ENCODE data around the gene DNAH1.

DNAH1 gene

DNA sequence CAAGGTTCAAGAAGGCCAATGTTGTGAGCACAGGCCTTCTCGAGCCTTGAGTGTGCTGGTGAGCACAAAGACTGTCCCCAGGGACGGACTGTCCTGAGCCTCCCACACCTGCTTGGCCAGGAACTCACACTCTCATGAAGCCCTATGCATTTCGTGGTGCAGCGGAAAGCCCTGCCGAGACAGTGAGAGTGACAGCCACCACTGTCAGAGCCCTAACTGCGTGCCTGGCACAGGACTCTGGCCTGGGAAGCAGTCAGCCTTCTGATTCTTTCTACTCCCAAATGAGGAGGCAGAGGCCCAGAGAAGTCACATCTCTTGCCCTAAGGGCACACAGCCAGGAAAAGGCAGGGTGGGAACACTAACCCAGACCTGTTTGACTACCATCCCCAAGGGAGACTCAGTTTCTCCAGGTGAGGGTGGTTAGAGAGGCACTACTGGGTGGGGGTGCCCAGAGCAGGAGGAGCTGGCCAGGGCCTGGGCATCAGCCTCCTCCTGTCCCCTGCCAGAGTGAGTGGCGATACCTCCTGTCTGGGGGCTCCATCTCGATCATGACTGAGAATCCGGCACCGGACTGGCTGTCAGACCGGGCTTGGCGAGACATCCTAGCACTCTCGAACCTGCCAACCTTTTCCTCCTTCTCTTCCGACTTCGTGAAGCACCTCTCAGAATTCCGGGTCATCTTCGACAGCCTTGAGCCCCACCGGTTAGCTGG lies 78.0 kb downstream of the DNAH1 start:
- DNase-seq: no peak

DNA sequence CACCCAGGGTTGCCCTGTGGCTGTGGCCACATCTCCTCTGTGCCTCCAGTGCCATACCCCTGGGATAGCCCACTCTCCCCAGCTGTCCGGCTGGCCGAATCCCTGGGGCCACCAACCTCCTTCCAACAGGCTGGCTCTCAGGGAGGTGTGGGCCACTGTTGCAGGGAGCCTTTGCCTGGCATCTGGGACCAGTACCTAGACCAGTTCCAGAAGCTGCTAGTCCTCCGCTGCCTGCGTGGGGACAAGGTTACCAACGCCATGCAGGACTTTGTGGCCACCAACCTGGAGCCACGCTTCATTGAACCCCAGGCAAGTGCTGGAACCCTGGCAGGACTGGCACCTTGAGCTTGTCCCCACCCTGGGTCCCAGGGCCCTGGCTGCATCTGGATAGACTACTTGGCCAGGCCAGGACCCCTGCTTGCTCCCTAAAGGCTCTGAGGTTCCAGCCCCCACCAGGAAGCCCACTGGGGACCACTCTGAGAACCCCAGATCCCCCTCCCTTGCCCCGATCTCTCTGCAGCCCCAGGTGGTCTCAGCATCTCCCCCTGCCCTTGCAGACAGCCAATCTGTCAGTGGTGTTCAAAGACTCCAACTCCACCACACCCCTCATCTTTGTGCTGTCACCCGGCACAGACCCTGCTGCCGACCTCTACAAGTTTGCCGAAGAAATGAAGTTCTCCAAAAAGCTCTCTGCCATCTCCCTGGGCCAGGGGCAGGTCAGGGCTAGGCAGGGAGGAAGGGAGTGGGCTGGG lies 78.8 kb downstream of the DNAH1 start:
- DNase-seq: no peak

DNA sequence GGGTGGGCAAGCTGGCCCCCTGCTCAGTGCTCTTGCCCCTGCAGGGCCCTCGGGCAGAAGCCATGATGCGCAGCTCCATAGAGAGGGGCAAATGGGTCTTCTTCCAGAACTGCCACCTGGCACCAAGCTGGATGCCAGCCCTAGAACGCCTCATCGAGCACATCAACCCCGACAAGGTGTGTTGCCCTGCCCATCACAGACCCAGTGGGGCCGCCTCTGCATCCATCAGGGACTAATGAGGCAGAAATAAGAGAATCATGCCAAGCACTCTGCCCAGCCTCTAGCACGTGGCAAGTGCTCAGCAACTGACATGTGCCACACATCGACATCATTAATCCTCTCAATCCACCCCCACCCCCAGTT lies 79.4 kb downstream of the DNAH1 start:
- no peak for DNase-seq

DNA sequence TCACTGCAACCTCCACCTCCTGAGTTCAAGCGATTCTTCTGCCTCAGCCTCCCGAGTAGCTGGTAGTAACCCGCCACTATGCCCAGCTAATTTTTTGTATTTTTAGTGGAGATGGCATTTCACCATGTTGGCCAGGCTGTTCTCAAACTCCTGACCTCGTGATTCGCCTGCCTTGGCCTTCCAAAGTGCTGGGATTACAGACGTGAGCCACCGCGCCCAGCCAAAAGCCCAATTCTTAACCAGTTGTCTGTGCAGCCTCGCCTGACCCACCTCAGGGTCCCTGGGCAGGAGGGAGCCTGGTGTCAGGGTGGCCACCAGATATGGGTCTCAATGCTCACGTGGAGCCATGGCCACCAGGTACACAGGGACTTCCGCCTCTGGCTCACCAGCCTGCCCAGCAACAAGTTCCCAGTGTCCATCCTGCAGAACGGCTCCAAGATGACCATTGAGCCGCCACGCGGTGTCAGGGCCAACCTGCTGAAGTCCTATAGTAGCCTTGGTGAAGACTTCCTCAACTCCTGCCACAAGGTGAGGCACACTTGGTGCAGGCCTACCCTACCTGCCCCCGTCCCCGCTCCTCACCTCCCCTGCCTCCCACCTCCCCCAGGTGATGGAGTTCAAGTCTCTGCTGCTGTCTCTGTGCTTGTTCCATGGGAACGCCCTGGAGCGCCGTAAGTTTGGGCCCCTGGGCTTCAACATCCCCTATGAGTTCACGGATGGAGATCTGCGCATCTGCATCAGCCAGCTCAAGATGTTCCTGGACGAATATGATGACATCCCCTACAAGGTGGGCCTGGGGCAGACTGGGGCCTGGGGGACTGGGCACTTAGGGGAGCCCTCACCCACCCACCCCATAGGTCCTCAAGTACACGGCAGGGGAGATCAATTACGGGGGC lies 80.1 kb downstream of the DNAH1 start:
- DNase-seq: no peak

DNA sequence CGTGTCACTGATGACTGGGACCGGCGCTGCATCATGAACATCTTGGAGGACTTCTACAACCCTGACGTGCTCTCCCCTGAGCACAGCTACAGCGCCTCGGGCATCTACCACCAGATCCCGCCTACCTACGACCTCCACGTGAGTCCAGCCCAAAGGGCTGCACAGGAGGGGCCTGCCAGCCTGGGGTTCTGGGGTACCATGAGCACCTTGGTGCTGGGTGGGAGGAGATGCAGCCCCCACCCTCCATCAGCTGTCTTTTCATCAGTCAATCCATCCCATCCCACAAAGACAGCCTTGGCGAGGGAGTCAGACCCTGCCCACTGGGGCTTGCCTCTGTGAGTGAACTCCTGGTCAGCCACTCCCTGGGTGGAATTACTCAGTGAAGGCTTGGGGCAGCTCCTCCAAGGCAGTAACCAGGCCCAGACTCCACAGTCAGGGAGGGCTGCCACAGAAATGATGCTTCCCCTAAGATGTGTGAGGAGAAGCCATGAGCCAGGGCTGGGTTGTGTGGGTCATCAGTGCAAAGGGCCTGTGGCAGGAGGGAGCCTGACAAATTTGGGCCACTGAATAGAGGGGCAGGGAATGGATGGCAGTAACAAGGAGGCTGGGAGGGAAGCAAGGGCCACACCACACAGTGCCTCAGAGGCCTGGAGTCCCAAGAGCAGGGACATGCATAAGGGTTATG lies 80.9 kb downstream of the DNAH1 start:
- DNase-seq: no peak

DNA sequence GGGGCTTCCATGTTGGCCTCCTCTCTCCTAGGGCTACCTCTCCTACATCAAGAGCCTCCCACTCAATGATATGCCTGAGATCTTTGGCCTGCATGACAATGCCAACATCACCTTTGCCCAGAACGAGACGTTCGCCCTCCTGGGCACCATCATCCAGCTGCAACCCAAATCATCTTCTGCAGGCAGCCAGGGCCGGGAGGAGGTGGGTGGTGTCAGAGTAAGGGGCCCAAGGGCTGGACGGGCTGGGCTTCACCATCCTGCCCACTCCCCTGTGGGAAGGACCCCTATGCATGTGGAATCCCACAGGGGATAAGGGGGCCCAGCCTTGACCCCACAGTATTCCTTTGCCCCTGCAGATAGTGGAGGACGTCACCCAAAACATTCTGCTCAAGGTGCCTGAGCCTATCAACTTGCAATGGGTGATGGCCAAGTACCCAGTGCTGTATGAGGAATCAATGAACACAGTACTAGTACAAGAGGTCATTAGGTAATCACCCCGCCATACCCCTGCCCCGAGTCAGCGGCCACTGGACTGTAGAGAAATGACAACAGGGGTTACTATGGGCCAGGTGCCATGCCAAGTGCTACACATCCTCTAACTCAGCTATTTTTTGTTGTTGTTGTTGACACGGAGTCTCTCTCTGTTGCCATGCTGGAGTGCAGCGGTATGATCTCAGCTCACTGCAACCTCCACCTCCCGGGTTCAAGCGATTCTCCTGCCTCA lies 81.7 kb downstream of the DNAH1 start:
- DNase-seq: no peak

DNA sequence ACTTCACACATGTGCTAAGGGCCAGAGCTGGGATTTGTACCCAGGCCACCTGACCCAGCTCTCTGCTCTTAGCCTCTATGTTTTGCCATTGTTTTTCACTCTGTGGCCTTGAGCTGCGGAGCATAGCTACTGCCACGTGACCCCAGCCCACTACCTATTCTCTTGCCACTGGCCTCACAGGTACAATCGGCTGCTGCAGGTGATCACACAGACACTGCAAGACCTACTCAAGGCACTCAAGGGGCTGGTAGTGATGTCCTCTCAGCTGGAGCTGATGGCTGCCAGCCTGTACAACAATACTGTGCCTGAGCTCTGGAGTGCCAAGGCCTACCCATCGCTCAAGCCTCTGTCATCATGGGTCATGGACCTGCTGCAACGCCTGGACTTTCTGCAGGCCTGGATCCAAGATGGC lies 82.6 kb downstream of the DNAH1 start:
- no peak for DNase-seq

DNA sequence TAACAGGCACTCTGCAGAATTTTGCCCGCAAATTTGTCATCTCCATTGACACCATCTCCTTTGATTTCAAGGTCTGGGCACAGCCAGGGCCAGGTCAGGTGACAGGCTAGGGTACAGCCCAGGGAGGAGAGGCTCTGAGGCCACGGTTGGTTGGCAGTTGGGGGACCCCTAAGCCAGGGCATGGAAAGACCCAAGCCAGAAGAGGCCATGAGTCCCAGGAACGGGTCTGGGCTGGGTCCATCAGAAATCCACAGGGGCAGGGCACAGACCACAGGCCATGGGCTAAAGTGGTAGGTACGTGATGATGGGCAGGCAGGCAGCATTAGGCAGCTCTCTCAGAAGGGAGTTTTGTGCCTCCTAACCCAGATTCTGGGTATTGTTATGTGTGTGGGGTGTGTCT lies 83.0 kb downstream of the DNAH1 start:
- no peak for DNase-seq

DNA sequence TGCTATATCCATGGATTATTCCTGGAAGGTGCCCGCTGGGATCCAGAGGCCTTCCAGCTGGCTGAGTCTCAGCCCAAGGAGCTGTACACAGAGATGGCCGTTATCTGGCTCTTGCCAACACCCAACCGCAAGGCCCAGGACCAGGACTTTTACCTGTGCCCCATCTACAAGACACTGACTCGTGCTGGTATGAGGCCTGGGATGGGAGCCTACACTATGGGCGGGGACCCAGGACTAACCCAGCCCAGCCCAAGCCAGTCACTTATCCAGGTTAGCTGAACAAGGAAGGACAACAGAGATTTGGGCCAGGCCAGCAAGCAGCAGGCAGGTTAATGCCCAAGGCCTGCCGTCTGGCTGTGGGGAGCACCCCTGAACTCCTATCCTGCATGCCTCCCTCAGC lies 83.5 kb downstream of the DNAH1 start:
- DNase-seq: no peak

DNA sequence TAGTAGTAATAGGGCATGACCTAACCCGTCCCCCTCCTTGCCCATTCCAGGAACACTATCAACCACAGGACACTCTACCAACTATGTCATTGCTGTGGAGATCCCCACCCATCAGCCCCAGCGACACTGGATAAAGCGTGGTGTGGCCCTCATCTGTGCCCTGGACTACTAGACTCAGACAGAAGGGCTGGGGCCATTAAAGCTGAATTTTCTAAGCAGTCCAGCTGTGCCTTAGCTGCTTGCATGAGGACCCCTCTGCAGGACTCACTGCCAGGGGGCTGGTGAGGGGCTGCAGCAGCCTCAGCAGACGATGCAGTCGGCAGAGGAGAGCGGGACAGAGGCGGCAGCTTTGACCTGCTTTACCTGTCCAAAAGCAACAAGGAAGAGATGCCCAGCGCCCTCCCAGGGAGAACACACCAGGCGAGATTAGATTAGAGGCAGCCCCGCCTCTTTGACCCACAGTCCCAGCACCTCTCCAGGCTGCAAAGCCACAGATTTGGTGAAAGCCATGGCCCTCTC lies 84.2 kb downstream of the DNAH1 start:
- DNase-seq: no peak

DNA sequence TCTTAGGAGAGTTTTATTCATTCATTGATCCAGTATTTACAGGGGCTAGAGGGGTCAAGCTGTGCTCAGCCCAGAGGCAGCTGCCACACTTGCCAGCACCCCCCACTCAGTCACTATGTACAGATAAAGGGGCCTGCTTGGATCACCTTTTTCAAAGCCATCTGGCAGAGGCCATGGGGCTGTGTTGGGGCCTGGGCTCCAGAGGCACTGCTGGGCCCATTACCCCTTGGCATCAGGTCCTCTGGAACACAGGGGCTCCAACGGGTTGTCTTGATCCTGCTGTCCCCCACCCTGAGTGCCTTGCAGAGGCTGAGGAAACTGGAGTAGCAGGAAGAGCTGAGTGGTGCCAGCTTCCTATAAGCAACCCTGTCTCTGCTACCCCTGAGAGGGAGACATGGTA lies 84.9 kb downstream of the DNAH1 start:
- DNase-seq: no peak

DNA sequence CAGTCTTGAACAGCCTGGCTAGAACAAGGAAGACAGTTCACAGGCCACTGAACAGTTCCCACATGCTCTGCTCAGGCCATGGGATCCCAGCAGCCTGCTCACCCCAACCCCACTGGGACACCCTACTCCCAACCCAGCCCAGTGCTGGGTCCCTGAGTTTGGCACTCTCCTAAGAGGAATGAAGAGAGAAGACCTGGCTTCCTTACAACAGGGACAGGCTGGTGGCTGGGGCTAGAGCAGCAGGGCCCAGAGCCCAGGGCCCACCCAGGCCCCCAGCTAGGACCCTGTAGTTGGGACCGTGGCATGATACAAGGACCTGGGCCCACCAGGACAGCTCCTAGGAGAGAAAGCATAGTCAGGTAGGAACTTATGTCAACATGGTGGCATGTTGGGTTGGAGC lies 85.4 kb downstream of the DNAH1 start:
- no peak for DNase-seq

DNA sequence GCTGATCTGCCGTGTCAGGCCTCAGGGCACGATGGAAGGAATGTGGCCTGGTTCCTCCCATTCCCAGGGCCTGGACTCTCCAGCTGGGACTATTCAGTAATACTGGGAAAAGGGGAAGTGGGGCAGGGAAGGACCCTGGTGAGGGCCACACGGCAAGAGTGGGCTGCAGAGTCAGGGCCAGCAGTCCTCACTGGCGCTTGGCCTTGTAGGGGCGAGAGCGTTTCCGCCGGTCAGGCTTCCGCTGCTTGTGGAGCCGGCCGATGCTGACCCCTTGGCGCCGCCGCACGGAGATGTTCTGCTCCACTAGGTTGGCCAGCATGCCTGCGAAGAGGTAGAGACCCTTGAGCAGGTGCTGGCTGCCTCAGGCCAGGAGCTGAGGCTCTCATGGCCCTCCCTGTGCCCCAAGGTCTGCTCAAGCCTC lies 86.0 kb downstream of the DNAH1 start:
- no peak for DNase-seq

DNA sequence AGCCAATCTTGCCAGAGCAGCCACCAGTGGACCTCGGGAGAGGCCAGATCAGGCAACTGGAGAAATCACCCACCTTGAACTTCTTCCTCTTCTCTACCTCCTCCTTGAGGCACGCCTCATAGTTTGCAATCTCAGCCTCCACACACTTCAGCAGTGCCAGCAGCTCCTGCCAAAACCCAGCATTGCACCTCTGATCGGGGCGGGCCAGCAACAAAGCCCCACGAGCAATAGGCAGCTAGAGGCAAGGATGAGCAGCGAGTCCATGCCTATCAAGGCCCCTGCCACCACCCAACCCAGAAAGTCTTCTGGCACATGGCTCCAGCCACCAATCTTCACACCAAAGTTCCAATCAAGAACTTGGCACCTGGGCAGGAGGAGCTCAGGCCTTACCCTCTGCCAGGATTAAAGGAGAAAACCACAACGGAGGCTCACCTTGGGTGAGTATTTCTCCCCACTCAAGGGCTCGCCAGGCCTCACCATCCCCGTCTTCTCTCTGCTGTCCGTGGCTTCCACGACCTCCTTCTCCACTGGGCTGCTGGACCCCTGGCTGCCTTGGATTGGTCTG lies 86.7 kb downstream of the DNAH1 start:
- DNase-seq: no peak

DNA sequence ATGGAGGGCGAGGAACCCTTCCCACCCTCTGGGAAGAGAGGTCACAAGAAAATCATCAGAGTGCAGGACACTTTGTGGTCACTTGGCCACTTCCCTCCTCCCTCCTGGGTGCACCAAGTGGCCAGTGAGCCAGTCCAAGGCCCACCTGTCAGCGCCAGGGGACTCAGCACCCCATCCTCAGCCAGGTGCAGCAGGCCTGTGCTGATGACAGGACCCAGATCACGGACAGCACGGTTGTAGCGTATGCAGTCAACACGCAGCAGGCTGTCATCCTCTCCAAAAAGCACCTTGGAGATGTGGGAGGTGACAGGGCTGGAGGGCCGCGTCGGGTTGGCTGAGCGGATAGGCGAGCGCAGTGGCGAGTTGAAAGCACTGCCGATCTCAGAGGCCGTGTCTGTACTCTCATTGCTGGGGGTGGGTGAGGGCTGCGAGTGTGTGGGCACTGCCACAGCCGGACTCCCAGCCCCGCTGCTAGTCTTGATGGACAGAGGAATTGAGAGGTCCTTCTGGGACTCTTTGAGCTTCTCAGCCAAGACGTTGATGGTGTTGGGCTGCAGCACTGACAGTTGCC lies 87.2 kb downstream of the DNAH1 start:
- DNase-seq: no peak

DNA sequence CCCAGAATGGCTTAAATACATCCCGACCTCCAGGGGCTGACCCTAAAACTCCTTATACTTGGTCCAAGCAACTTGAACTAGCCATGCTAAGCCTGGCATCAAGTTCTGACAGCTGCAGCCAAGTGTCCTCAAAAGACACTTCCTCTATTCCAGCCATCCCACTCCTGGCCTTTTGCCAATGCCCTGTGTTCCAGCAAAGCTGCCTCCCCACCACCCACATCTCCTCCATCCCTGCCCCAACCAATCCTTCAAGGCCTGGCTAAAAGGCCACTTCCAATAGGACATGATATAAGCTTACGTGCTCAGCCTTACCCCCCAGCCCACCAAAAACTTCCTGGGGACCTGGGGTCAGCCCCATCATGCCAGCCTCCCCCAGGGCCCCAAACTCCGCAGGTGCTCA lies 87.8 kb downstream of the DNAH1 start:
- DNase-seq: no peak

DNA sequence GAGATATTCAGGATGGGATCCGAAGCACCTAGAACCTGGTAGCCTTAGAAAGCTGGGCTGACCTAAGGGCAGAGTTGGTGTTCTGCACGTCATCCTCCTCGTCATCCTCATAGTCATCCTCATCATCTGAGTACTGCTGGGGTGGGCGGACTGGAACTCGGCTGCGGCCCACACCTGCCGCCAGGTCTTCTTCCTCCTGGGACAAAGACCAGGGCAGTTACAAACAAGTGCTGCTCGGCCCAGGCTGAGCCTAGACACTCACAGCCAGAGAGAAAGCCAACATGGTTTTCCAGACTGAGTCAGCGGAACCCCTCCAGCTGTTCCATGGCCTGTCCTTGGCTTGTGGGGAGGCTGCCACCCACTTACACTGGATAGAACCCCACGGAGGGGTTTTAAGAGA lies 88.3 kb downstream of the DNAH1 start:
- DNase-seq: no peak

DNA sequence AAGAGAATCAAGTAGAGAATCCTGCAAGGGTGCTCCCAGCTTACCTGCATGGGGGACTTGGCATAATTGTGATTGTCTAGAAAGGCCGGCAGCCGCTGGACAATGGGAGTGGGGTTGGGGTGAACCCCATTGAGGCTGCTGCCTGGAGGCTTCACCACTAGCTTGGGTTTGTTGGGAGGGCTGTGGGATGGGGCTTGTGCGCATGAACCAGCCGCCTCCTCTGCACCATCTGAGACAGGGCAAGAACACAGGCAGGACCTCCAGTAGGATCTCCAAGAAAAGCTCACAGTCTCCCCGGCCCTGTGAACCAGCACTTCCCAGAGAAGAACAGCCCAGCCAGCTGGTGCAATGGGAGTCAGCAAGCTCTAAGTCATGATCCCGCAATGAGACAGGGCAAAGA lies 88.9 kb downstream of the DNAH1 start:
- DNase-seq: no peak

DNA sequence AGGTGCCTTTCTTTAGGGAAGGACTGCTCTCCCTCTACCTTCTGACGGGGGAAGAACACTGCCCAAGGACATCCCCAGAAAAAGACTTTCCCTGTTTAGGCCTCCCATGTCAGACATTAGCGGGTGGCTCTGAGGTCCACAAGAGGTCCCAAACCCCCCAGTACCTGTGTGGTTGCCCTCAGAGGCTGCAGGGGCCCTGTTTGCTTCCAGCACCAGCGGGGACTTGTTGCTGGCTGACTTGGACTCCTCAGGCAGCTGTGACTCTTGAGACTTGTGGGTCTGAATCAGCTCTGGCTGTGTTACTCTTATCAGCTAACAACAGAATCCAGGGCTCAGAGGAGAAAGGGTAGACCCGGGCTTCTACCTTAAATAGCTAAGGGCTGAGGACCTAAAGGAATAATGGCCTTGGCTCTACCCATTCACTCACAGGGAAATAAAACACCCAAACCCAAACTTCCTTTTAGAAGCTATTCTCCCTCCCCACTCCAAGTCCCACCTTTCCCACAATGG lies 89.5 kb downstream of the DNAH1 start:
- DNase-seq: no peak

DNA sequence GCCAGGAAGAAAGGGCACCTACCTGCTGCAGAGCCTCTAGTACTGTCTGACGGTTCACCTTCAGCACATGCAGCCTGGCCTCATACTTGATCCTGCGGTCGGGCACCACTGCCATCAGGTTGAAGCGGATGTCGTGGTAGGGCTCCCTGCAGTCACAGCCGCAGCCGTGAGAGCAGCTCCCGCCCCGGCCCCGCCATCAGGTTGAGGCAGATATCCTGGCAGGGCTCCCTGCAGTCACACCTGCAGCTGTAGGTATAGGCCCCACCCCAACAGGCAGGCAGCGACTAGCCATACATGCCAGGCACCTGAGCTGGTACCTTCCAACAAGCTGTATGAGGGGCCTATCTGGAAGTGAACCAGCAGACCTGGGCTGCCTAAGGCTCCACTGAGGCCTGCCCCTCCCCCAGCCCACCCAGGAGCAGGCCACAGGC lies 90.1 kb downstream of the DNAH1 start:
- no peak for DNase-seq
